RWPE1 (cell line): ENCODE measurements around the gene KRTAP10-11.
"Not testable (repeated sequence)": the region's sequence is repeated elsewhere in the genome, so short reads cannot be mapped to it uniquely, and the experiment has no call there.

Experiments
- CTCF ChIA-PET: fragments of 350-600 bp; sonication (Branson Sonifier 250); formaldehyde crosslinking; extraction: SDS; loops from one replicate; lab custom pipeline; 2021; lab: Yijun Ruan, JAX
- POLR2A ChIA-PET: fragments of 400-600 bp; formaldehyde crosslinking; extraction: SDS; loops from one replicate; lab custom pipeline; 2020; ENCODE audit warnings: antibody characterized with exemption; ENCODE audit not compliant: low non-redundant PET; lab: Yijun Ruan, JAX
- DNase-seq: peaks from one replicate; pipeline ENCODE4 v3.0.0; 2012; ENCODE audit warnings: low spot score
- H3K27ac ChIP-seq: fragments of 450-650 bp; 2 replicates; pipeline ENCODE4 v1.5.1; 2017
- CTCF ChIP-seq: fragments of 450-650 bp; conservative IDR thresholded peaks from 2 replicates; pipeline ENCODE4 v1.5.1; 2017; ENCODE audit warnings: low read depth, mild to moderate bottlenecking

Gene KRTAP10-11

DNA sequence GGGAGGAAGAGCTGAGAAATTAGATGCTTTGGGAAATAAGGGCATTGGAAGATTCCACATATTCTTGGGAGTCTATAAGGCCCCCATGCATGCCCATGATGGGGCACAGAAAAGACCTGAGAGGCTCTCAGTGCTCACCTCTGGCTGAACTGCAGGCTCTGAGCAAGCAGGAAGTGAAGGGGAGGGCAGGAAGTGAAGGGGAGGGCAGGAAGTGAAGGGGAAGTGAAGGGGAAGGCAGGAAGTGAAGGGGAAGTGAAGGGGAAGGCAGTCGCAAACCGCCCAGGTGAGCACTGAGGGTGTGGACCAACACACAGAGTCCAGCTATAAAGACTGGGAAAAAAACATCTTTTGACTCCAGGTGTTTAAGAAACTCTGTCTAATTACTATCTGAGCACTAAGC lies 15.8 kb upstream of the KRTAP10-11 start:
- no peak for DNase-seq
- no peak for TF ChIP-seq CTCF
- CTCF ChIA-PET, result interaction anchor here (0.7 kb wide), 2 partner anchors 110 to 219 kb away, joined by 3 to 5 read pairs; no protein-coding TSS in a partner anchor

DNA sequence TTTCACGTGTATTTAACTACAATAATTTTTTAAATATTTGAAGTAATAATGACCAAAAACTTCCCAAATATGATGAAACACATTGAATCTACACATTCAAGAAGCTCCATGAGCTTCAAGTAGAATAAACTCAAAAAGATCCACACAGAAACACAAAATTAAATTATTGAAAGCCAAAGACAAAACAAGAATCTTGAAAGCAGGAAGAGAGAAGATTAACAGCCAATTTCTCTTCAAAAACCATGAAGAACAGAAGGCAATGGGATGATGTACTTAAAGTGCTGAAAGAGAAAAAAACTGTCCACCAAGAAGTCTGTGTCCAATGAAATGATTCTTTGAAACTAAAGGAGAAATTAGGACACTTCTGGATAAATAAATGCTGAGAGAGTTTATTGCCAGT lies 14.1 kb upstream of the KRTAP10-11 start:
- CTCF ChIA-PET, result no interaction called here
- TF ChIP-seq CTCF, result no peak
- DNase-seq, result no peak
- no peak overlapping the region for H3K27ac ChIP-seq
- POLR2A ChIA-PET, result no interaction called here

More for the DNA sequence above, 15.8 kb upstream of the KRTAP10-11 start:
- POLR2A ChIA-PET, result no interaction called here
- H3K27ac ChIP-seq, result no peak overlapping the region

DNA sequence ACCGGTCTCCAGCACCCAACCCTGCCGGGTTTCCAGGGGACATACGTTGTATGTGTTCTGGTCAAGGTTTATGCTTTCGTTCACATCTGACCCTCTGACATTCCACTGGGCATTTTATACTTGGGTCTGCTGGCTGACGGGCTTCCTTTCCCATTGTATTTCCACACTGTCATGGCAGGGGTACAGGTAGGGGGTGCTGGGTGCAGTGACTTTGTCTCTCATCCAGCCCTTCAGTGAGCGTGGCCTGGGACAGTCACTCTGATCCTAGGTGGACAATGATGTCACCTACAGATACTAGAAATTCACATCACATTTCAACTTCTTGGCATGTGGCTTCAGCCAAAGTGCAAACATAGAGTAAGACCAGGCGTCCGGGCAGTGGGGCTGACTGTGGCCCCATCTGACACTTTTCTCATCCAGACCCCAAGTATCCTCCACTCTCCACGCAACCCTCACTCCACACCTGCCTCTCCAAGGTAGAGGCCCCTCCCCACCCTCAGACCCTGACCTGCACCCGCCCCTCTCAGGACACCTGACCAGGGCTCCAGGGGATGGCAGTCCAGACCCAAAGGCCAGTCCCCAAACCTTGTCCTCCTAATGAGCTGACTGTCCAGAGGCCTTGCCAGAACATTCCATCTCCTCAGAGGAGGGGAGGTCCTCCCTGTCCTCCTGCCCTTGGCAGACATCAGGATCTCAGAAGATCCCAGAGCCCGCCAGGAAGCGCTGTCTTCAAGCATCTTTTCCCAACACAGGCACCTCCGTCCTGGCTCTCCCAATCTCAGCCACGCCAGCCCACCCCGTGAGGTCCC lies 9.8 kb upstream of the KRTAP10-11 start:
- no peak for DNase-seq
- TF ChIP-seq CTCF, result no peak
- POLR2A ChIA-PET, result no interaction called here
- CTCF ChIA-PET, result interaction anchor here (0.6 kb wide), 1 partner anchor 88 kb away, joined by 5 read pairs; no protein-coding TSS in a partner anchor
- no peak overlapping the region for H3K27ac ChIP-seq

DNA sequence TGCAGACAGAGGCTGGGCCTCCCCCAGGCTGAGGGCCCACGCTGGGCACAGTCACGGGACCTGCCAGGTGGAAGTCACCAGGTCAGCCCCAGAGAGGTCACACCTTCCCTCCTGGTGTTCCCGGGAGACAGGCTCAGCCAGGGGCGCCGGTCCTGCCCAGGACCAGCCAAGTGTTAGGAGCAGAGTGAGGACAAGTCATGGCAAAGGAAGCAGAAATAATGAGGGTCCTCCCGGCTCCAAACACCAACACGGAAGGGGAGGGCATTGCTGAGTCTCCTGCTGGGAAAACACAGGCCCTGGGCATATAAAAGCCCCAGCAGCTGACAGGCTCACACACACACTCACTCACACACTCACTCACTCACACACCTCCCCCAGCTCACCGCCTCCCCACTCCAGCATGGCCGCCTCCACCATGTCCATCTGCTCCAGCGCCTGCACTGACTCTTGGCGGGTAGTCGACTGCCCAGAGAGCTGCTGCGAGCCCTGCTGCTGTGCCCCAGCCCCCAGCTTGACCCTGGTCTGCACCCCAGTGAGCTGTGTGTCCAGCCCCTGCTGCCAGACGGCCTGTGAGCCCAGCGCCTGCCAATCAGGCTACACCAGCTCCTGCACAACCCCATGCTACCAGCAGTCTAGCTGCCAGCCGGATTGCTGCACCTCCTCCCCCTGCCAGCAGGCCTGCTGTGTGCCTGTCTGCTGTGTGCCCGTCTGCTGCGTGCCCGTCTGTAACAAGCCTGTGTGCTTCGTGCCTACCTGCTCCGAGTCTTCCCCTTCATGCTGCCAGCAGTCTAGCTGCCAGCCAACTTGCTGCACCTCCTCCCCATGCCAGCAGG lies 9.0 kb upstream of the KRTAP10-11 start, which contains the start of gene KRTAP10-10:
Gene KRTAP10-10, plus strand, starts transcription at position 339 of the 833 bp plus-strand sequence. Its CDS starts 62 bp downstream, at position 401.
- no peak for DNase-seq
- POLR2A ChIA-PET, result no interaction called here
- no peak within 1 kb of the TSS for H3K27ac ChIP-seq
- no peak for TF ChIP-seq CTCF
- CTCF ChIA-PET, result interaction anchor here (0.7 kb wide), 1 partner anchor 115 kb away, joined by 6 read pairs; no protein-coding TSS in a partner anchor

DNA sequence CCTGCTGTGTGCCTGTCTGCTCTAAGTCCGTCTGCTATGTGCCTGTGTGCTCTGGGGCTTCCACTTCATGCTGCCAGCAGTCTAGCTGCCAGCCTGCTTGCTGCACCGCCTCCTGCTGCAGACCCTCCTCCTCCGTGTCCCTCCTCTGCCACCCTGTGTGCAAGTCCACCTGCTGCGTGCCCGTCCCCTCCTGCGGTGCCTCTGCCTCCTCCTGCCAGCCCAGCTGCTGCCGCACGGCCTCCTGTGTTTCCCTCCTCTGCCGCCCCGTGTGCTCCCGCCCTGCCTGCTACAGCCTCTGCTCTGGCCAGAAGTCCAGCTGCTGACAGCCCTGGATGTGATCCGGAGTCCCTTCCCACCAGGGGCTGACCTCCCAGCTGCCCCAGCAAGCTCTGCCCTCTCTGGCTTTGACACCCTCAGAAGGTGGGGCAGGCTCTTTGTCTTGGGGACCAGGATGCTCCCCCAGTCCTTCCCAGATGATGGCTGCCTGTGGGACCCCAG lies 8.3 kb upstream of the KRTAP10-11 start:
- CTCF ChIA-PET, result interaction anchor here (0.7 kb wide), 1 partner anchor 114 kb away, joined by 6 read pairs; no protein-coding TSS in a partner anchor
- POLR2A ChIA-PET, DNase-seq, H3K27ac ChIP-seq: not testable (repeated sequence)

DNA sequence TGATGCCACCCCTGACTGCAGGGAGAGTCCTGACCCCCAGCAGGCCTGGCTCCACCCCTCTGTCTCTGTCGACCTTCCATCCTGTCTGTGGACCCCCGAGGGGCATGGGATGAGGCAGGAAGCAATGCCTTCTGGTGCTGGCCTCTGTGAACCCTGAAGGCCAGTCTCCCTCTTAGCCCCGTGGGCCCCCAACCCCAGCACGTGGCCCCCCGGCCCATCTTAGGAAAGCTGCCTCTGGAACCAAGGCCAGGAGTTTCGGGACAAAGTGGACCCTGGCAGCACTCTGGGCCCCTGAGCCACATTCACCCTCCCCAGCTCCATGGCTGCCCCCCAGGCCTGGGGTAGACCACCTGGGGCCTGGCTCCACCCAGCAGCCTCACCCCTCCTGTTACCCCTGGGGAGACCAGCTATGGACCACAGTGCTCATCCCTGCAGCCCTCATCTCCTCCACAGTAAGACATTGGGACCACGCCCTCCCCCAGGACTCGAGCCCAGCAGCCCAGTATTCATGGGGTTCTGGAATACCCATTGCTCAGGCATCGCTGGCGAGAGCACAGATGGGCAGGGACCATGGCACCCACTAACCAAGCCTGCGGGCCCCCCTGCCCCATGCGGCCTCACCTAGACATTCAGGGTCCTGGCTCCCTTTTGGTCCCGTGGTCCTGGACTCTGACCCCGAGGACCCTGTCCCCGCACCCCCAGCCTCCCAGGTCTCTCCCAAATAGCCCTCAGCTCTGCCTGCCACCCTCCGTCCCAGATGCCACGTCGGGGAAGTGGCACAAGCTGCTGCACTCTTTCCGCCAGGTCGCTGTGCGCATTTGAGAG lies 7.5 kb upstream of the KRTAP10-11 start:
- H3K27ac ChIP-seq, POLR2A ChIA-PET, DNase-seq, CTCF ChIA-PET: not testable (repeated sequence)

DNA sequence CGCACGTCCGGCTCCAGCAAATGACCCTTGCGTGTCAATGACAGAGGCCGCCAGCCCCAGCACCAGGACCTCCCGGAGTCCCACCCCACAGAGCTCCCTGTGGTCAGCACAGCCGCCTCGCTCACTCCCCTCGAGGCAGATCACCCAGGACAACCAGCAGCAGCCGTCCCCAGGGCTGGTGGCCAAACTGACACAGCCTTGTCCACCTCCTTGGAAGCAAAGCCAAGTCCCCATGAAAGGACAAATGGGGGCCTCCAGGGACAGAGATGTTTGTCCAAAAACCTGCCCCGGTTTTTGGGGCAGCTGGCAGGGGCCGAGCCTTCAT lies 6.9 kb upstream of the KRTAP10-11 start:
- DNase-seq, result no peak
- ChIA-PET POLR2A (no interaction called here), CTCF (no interaction called here)
- no peak overlapping the region for H3K27ac ChIP-seq
- no peak for TF ChIP-seq CTCF
